ENCODE measurements around the gene EMC7.
A peak's percentile ranks its signal among the peaks of the same experiment; 100 is the strongest.

Gene EMC7

DNA sequence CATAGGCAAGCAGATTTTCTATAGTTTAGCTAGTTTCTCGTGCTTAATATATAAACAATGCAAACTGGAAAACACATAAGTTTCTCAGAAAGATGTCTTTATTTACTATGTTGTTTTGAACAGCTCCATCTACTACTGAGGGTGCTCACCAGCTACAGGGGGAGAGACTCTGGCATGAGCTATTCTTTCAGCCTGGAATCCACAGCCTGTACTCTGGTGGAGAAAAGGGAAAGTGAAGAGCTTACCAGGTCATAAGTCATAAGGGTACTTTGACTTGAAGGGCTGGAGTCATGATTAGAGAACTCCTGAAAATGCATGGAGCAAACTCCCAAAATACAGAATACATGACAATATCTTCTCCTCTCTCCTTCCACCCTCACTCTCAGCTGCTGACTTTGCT is 58.3 kb downstream of the EMC7 start:
- no peaks in the 10 kb centered on the region for H4K20me1 ChIP-seq (ENCODE audit: control insufficient read depth, insufficient read depth, low read depth, low read length)
- no peak overlapping the region for H3K27ac ChIP-seq (ENCODE audit: low read depth, low read length)
- TF ChIP-seq, protein P1, sequence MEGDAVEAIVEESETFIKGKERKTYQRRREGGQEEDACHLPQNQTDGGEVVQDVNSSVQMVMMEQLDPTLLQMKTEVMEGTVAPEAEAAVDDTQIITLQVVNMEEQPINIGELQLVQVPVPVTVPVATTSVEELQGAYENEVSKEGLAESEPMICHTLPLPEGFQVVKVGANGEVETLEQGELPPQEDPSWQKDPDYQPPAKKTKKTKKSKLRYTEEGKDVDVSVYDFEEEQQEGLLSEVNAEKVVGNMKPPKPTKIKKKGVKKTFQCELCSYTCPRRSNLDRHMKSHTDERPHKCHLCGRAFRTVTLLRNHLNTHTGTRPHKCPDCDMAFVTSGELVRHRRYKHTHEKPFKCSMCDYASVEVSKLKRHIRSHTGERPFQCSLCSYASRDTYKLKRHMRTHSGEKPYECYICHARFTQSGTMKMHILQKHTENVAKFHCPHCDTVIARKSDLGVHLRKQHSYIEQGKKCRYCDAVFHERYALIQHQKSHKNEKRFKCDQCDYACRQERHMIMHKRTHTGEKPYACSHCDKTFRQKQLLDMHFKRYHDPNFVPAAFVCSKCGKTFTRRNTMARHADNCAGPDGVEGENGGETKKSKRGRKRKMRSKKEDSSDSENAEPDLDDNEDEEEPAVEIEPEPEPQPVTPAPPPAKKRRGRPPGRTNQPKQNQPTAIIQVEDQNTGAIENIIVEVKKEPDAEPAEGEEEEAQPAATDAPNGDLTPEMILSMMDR (IDR thresholded peaks at IDR 0.05; ENCODE audit: low read depth, low read length, poor library complexity, severe bottlenecking), result no peak
- TF ChIP-seq EZH2phosphoT487 (IDR thresholded peaks at IDR 0.05; ENCODE audit: borderline replicate concordance, low read length), result no peak
- H3K4me1 ChIP-seq (ENCODE audit: control insufficient read depth, low read length), result peaks cover 10% of the 10 kb centered on the region
- no peaks in the 10 kb centered on the region for H3K36me3 ChIP-seq (ENCODE audit: control insufficient read depth, low read length)
- no peak overlapping the region for H3K4me3 ChIP-seq (ENCODE audit: low read length)
- no peaks in the 10 kb centered on the region for H3K9me3 ChIP-seq (ENCODE audit: control insufficient read depth, insufficient read depth, low read length)
- peaks cover 5% of the 10 kb centered on the region; the same call in 1 of the 2 replicates for H3F3A ChIP-seq (ENCODE audit: control insufficient read depth, insufficient read depth)
- no peaks in the 10 kb centered on the region for H3K79me2 ChIP-seq (ENCODE audit: control insufficient read depth, low read length)
- no peaks in the 10 kb centered on the region for H3K9me2 ChIP-seq (replicated peaks; ENCODE audit: control insufficient read depth, low read length)
- no peaks in the 10 kb centered on the region for H3K27me3 ChIP-seq (ENCODE audit: control insufficient read depth, low read length)
- no peak overlapping the region for H3K4me2 ChIP-seq (ENCODE audit: low read length)

DNA sequence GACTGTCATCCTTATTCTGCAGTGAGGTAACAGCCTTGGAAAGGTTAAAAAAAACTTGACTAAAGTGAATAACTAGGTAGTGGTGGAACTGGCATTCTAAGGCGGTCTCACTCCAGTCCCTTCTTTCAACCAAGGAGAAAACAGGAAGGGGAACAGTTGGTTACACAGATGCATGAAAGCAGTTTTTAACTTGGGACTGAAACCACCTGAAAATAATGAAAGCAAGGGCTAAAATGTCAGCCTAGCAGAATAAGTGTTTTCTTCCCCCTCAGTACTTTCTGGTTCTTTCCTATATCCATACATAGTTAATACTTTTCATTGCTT is 61.9 kb downstream of the EMC7 start:
- no peaks in the 10 kb centered on the region for H3K9me2 ChIP-seq (replicated peaks; ENCODE audit: control insufficient read depth, low read length)
- peaks cover 5% of the 10 kb centered on the region; the same call in 1 of the 2 replicates for H3F3A ChIP-seq (ENCODE audit: control insufficient read depth, insufficient read depth)
- H3K4me1 ChIP-seq (ENCODE audit: control insufficient read depth, low read length), result peaks cover 14% of the 10 kb centered on the region
- TF ChIP-seq, protein P1 (IDR thresholded peaks at IDR 0.05; ENCODE audit: low read depth, low read length, poor library complexity, severe bottlenecking), result no peak
- TF ChIP-seq EZH2phosphoT487 (IDR thresholded peaks at IDR 0.05; ENCODE audit: borderline replicate concordance, low read length), result no peak
- H3K9me3 ChIP-seq (ENCODE audit: control insufficient read depth, insufficient read depth, low read length), result no peaks in the 10 kb centered on the region
- no peaks in the 10 kb centered on the region for H3K36me3 ChIP-seq (ENCODE audit: control insufficient read depth, low read length)
- H3K4me2 ChIP-seq (ENCODE audit: low read length), result peak overlapping the region; percentile 67
- H3K27ac ChIP-seq (ENCODE audit: low read depth, low read length), result no peak overlapping the region
- peaks cover 28% of the 10 kb centered on the region for H3K79me2 ChIP-seq (ENCODE audit: control insufficient read depth, low read length)
- H4K20me1 ChIP-seq (ENCODE audit: control insufficient read depth, insufficient read depth, low read depth, low read length), result no peaks in the 10 kb centered on the region
- no peaks in the 10 kb centered on the region for H3K27me3 ChIP-seq (ENCODE audit: control insufficient read depth, low read length)
- peak overlapping the region; percentile 89 for H3K4me3 ChIP-seq (ENCODE audit: low read length)

DNA sequence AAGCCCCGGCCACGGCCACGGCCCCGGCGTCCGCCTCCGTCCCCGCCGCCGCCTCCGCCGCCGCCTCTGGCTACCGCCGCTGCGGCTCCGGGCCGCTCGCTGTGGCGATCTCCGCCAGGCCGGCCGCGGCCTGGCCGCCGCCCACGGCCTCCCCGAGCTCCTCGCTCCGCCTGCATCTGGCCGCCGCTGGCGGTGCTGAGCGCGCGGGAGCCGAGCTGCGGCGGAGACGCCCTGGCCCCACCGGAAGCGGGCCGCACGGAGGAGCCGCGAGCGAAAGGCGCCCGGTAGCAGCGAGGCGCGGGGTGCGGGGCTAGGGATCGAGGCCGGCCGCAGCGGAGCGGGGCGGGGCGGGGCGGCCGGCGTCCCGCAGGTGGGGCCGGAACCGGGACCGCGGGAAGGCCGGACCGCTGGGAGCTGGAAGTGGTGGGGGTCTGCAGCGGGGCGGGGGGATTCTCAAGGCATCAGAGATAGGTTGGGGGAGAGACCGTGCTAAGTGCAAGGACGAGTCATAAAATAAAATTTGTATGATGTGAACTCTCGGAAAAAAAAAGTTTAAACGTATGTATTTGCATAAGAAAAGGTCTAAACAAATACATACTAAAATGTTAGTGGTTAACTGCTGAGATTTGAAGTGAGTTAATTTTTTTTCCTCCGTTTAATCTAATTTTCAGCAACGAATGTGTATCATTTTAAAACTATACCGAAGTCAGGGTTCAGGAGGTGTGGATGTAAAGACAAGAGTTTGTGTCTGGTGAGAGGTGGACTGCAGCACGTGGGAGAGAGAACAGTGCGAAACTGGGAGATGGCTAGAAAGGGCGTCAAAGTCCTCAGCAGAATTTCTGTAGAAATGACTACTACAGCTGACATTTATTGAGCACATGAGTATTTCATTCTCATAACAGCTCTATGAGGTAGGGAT is 62.5 kb downstream of the EMC7 start, which contains the start of gene AVEN:
Gene AVEN, minus strand, starts transcription at position 334 of the 919 bp plus-strand sequence. Its CDS starts 158 bp downstream, at position 176.
- H3K27me3 ChIP-seq (ENCODE audit: control insufficient read depth, low read length), result no peaks in the 10 kb centered on the region
- H3F3A ChIP-seq (ENCODE audit: control insufficient read depth, insufficient read depth), result peaks cover 5% of the 10 kb centered on the region; the same call in 1 of the 2 replicates
- H3K9me3 ChIP-seq (ENCODE audit: control insufficient read depth, insufficient read depth, low read length), result no peaks in the 10 kb centered on the region
- H3K4me3 ChIP-seq (ENCODE audit: low read length), result peak within 1 kb of the TSS; percentile 89
- no peaks in the 10 kb centered on the region for H3K36me3 ChIP-seq (ENCODE audit: control insufficient read depth, low read length)
- H3K27ac ChIP-seq (ENCODE audit: low read depth, low read length), result peak within 1 kb of the TSS; percentile 50
- H3K4me1 ChIP-seq (ENCODE audit: control insufficient read depth, low read length), result peaks cover 14% of the 10 kb centered on the region
- peaks cover 28% of the 10 kb centered on the region for H3K79me2 ChIP-seq (ENCODE audit: control insufficient read depth, low read length)
- no peaks in the 10 kb centered on the region for H4K20me1 ChIP-seq (ENCODE audit: control insufficient read depth, insufficient read depth, low read depth, low read length)
- no peaks in the 10 kb centered on the region for H3K9me2 ChIP-seq (replicated peaks; ENCODE audit: control insufficient read depth, low read length)
- TF ChIP-seq, protein P1 (IDR thresholded peaks at IDR 0.05; ENCODE audit: low read depth, low read length, poor library complexity, severe bottlenecking), result no peak
- TF ChIP-seq EZH2phosphoT487 (IDR thresholded peaks at IDR 0.05; ENCODE audit: borderline replicate concordance, low read length), result no peak
- H3K4me2 ChIP-seq (ENCODE audit: low read length), result peak within 1 kb of the TSS; percentile 67

Measured in DOHH2 (cell line).